ENCODE measurements around the gene CES2.

CES2 gene

DNA sequence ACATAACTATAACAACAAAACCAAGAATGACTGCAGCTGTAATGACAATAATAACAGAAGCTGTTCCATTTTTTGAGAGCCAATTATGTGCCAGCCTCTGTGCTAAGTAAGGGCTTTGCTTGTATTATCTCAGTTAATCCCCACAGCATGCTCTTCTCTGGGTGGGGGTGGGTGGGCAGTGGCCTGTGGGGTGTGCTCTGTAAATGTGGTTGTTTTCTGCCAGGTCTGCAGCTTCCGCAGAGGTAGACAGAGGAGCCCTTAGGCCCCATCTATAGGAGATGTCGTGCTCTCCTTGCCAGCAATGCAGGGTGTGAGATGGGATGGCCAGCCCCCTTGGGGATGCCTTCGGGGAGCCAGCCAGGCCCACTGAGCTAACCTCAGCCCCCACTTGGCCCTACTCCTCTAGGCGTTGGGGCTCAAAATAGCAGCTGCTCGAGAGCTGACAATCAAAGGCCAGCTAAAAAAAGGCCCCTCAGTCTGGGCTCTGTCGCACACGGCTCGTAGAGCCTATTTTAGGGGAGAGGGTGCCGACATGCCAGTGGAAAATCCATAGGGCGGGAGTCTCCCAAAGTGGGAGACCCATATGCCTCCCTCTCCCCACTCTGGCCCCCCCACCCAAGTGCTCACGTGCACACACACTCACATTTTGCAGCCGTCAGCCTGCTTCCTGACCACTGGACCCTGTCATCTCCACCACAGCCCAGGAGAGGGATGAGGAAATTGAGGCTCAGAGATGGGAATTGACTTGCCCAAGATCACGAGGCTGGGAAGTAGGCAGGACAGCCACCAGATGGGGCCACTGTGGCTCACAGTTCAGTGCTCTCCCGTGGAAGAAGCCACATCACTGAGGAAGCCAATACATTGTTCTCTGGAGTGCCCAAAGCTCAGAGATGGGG, 32.4 kb upstream of the CES2 start:
- DNase-seq (ENCODE audit: low spot score): no peak

DNA sequence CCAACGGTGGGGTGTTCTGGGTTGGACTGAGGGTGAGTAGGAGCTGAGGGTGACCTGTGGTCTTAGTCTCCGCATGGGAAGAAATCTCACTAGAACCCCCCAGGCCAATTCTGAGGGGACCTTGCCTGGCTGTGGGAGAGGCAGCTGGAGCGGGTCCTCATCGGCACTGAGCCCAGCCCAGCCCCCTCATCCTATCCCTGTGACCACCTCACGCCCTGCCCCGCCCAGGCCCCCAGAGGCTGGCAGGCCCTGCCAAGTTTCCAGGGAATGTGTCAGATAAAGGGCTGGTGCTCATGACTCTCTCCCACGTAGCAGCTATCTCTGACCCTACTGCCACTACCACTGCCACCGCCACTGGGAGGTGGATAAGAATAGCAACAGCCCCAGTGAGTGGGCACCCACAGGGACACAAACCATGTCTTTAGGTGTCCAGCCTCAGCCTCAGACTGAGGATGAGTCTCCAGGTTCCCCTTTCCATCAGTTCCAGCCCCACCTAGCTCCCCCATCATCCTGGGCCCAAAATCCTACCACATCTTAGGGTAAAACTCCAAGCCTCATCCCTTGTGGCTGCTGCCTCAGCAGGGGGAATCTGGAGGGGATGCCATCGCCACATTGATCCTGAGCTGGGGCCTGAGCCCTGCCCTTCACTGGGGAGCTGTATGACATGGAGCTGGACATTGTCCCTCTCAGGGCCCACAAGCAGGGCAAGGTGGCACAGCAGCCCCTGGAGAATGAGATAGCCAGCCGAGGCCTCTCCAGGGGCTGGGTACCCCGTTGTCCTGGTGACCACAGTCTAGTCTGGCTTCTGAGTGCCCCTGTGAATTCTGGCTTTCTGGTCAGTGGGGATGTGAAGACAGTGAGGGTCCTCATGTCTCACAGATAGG, 31.5 kb upstream of the CES2 start:
- no peak for DNase-seq (ENCODE audit: low spot score)

DNA sequence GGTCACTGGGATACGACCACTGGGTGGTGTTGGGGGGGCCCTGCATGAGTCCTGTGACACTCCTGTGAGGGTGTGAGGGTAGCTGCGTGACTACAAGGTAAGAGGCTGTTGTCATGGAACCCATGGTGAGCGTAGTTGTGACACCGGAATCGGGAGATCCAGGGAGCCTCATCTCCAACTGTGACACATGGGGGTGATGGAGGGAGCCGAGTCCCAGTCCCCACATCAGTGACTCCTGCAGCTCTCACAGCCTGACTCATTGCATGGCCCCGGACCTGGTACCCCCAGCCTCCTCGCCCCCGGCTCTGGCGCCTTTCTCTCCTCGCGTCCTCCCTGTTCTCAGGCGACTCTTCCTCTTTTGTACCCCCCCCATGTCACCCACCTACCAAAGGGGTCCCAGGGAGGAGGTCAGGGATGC, 30.9 kb upstream of the CES2 start:
- DNase-seq (ENCODE audit: low spot score): no peak

DNA sequence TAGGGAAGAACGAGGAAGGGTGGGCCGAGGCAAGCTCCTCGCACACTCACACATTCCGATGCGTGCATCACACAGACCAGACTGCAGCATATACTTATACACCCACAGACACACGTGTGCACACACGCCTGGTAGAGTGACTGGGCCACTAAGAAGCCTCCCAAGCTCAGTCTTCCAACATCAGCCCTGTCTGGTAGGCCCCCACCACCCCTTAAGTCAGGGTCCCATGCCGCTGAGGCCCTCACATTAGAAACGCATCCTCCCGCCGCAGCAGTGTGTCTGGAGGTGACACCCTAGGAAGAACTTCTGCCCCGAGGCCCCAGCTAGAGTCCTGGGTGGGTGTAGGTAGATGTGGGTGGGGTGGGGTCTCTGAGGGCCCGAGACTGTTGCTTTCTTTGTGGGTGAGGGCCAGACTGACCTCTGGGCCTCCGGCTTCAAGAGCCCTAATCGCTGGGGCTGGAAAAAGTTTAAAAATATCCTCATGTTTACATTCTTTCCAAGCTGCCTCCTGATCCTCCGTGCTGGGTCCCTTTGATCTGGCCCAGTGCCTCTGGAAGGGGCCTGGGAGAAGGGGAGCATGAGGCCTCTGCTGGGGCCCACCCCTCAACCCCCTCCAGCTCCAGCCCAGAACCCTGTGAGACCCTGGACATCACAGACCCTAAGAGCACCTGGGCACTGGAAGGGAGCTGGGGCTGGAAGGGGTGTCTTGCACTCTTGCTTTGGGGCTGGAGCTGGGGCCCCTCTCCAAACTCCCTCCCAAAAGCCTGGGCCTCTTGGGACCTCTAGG, 30.3 kb upstream of the CES2 start:
- no peak for DNase-seq (ENCODE audit: low spot score)

DNA sequence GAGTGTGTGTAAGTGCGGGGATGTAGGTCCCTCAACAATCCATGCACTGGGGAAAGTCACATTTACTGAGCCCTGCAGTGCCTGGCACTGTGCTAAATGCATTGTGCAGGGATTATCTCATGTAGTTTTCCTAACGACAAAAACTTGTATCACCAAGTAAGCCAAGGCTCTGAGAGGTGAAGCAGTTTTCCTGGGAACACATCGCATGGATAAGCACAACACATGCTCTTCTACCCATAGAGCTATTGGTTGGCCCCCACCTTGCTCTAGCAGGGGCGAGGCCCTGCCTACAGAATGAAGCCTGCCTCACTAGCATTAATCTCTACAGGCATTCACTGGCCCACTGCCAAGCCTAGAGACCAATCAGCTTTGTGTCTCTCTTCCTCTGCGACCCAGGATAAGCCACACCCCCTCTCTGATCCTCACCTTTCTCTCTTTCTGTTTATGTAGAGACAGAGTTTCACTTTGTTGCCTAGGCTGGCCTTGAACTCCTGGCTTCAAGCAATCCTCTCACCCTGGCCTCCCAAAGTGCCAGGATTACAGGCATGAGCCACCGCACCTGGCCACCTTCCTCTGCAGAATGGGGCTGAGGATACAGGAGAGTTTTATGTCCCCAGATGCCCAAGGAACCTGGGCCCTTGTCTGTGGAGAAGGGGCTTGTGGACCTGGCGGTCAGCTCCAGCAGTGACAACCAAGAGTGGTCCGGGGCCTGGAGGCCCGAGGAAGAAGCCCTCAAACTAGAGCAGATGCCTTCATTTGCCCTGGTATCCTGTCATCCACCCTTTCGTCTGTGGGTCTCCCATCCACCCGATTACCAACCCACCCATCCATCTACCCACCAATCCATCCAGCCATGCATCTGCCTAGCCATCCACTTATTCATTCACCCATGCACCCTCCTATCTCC, 29.4 kb upstream of the CES2 start:
- DNase-seq (ENCODE audit: low spot score): no peak

DNA sequence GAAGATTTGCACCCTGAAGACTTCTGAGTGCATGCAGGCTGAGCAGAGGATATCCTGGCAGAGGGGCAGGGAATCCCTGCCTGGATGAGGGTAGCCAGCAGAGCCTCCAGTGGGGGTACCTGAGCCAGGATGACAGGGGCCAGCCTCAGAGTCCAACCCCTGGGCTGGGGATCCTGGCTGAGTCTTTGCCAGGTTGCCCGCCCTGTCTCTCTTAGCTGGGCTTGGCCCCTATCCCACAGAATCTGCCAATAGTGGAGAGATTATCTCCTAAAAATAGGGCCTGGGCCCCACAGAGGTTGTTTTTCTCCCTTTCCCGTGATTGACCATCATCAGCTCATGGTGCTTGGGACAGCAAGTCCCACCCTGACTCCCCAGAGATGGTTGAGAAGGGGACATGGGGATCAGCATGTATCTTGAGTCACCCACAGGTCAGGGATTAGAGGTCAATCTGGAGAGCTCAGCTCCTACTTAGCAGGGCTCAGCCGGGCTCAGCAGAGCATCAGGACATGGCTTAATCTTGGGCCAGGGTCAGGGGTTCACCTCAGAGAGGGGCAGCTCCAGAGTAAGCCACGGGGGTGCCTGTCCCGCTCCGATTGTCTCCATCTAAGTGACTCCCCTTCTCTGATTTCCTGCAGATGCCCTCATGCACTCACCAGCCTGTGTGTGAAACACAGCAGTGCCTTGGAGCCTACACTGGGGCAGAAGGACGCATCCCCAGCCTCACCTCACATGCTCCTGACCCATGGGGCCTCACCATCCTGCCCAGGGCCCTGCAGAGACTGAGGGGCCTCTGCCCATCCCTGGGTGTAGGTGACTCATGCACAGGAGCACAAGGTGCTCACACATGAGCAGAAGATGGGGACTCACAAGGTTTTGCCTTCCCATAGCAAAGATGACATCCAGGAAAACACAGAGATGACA, 28.1 kb upstream of the CES2 start:
- DNase-seq (ENCODE audit: low spot score): no peak

DNA sequence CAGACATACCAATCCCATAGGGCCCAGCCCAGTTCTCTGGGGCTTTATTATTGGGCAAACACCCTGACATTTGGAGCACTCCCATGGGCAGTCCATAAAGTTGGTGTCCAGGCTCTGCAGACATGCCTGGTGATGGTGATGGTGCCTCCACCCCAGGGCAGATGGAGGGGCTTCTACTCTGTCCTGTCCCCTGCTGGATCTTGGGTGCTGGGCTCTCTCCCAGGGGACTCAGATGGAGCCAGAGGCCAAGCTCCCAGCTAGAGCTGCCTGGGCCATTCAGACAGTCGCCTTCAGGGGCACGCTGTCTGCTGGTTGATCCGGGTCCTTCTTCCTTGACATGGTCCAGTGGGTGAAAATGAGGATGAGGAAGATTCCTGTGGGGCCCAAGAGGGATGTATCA, 27.2 kb upstream of the CES2 start:
- DNase-seq (ENCODE audit: low spot score): no peak

DNA sequence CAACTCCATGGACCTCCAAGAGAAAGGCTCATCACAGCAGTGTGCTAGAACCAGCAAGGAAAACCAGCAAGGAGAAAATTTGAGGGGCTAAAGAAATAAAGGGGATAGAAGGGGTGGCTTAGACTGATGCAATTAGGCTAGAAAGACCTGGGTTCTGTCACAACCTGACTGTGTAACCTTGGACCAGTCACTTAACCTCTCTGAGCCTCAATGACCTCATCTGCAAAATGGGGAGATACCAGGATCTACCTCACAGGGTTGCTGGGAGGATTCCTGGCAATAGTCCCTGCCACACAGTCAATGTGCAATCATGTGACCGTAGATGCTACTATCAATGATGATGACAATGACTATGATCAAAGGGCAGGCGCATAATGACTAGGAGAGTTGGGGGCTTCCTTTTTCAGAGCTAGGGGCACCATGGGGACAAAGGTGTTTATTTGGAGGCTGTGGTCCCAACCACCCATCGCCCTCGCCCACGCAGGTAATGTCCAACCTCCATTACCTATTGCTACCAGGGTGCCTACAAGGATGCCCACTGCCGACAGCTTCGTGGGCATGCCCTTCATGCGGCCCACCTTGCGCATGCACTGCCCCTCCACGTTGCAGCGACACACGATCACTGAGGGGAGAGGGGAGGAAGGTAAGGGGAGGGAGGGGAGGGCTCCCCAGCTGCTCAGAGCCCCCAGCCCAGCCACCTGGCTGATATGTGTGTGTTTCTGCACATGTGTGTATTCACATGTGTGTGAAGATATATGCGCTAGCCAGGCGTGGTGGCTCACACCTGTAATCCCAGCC, 26.4 kb upstream of the CES2 start:
- DNase-seq (ENCODE audit: low spot score): no peak

DNA sequence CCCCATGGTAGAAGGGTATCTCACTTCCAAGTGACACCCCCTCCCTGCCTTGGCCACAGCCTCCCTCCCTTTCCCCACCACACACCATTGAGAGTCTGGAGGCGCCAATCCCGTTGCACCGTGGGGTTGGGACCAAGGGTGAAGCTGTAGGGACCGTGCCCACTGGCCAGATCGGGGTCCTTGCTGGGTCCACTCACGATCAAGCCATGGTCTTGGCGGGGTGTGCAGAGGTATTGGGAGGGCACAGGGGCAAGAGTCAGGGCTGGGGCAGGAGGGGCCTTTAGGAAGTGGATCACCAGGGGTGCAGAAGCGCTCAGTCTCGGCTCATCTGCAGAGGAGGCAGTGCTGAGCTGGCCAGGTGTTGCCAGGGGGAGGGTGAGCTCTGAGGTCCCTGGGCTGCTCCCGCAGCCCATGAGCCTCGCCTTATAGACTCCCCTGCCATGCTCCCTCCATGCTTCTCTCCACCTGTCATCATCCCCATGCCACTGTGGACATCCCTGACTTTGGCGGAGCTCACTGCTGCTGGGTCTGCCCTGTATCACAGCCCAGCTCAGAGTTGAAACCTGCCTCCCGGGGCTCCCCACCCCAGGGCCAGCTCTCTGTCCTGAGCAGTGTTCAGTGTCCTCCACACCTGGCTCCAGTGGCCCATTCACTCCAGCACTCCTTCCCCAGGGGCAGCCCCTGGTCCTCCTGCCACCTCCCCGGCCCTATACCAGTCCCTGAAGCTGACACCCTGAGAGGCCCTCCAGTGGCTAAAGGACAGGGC, 25.0 kb upstream of the CES2 start:
- no peak for DNase-seq (ENCODE audit: low spot score)

DNA sequence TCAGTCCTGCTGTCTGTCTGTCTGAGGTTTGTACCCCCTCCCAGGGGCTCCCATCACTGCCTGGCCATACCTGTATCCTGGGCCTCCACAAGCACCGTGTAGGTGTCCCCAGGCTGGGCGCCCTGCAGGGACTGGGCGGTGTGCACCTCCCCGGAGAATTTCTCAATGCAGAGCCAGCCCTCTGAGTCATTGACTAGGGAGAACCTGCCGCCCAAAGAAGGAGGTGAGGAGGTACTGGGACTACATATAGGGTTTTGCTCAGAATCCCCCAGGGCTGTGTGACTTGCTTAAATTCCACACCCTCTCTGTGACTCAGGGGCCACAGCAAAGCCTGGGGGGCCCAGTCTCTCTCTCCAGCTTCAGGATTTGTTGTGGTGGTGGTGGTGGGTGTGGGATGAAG, 24.2 kb upstream of the CES2 start:
- DNase-seq (ENCODE audit: low spot score): no peak

DNA sequence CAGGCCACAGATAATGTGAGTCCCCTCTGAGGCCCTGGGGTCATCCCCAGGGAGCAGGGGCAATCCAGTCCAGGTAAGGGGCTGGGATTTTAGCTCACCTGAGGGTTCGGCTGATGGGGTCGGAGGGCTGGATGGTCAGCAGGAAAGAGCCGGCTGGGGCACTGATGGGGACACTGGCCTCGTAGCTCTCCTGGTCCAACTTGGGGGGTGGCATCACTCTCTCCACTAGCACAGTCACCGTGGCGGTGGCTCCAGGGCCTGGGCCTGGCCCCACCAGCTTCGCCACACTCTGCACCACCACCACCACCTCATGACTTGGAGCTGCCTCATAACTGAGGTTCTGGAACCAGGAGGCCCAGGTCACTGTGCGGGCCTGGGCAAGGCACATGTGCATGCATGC, 23.5 kb upstream of the CES2 start:
- DNase-seq (ENCODE audit: low spot score): no peak

DNA sequence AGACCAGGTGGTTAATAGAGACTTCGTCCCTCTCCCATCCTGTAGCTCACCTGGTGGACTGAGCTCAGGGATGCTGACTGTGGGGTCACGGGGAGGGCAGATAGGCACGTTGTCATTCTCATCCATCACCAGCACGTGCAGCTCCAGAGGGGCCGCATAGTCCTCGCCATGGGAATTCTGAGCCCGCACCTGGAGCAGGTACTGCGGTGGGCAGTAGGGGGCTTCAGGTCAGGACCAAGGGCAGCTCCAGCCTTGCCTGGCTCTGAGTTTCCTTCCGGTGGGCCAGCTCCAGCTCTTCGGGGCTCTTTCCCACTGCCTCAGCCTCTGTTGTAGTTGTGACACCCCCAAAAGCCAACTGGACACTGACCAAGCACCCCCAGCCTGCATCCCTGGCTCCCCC, 22.2 kb upstream of the CES2 start:
- DNase-seq (ENCODE audit: low spot score): no peak

DNA sequence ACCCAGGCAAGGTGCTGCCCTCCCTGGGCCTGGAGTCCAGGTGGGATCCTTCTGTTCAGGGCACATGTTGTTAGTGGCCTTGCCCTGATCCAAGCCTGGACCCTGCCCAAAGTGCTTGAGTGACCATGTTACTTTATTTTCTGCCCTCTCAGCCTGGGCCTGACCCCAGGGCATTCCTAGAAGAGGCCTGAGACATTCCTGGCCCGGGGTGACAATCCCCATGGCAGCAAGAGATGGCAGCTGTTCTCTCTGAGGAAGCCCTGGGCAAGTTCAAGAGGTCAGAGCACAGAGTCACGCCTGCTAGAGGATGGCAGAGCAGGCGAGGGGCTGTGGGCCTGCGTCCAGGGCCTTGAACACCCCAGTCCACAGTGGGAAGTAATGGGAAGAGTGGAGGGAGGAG, 21.6 kb upstream of the CES2 start:
- DNase-seq (ENCODE audit: low spot score): no peak

DNA sequence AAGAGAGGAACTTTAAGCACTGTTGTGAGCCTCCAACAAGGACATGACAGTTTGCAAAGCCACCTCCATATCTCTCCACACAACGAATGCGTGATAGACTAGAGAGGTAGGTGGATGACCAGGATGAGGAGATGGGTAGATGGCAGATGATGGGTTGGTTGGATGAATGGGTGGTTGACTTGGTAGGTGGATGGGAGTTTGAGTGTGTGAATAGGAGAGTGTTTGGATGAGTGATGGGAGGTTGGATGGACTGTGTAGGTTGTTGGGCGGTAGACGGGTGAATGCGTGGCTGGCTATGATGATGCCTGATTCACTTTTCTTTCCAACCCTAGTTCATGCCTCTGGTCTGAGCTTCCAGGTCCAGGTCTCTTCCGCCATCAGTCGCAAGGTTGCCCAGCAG, 20.8 kb upstream of the CES2 start:
- no peak for DNase-seq (ENCODE audit: low spot score)

DNA sequence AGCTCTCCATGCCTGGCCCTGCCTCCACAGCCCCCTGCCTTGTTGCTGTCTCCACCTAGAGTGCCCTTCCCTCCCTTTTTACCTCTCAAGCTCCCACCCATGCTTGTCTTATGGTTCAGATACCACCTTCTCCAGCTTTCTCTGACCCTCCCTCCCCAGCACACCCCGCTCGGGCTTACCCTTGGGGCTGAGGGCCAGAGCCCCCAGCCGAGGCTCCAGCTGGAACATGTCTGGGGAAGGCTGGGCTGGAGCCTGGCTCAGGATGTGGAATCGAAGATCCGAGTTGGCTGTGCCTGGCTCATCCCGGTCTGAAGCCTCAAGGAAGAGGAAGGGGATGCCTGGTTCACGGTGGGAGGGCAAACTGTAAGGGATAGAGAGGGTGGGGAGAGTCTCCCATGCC, 20.3 kb upstream of the CES2 start:
- no peak for DNase-seq (ENCODE audit: low spot score)

DNA sequence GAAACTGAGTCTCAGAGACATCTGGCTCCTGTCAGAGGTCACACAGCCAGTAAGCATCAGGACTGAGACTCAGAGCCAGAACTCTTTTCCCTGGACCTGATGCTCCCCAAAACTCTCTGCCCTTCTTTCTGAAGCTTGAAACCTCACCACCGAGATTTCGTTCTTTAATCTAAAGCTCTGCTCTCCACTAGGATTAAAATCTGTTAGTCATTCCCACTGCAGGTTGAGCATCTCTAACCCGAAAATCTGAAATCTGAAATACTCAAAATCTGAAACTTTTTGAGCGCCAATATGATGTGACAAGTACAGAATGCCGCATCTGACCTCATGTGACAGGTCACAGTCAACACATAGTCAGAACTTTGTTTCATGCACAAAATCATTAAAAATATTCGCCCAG, 18.8 kb upstream of the CES2 start:
- DNase-seq (ENCODE audit: low spot score): no peak

DNA sequence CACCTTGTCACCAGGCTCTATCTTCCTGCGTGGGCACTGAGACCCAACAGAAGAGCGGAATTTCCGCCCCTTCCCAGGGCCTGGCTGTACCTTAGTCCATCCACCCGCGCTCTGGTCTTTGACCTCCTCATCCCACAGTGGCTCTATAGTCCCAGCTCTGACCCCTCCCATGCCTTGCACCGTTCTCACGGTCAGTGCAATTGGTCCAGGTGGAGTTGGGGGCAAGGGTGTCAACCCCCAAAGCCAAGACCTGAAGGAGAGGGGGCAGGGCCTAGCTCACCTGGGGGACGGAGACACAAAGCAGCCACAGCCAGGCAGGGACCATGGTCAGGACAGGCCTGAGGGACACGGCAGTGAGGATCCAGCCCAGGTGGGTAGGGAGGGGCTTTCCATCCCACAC, 17.6 kb upstream of the CES2 start:
- no peak for DNase-seq (ENCODE audit: low spot score)

DNA sequence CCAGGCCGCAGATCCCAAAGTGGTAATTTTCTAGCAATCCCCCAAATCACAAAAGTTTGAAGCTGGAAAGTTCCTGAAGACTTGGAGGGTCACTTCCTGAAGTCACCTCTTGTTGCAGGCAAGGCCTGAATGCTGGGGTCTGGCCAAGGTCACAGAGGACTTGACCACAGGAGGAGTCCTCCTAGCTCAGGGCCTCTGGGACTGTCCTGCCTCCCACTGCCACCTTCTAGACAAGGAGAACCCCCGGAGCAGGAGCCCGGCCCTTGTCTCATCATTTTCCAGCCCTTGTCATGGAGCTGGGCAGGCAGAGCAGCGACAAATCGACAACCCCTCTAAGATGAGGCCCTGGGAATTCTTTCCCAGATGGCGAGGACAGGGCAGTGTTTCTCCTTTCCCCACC, 17.0 kb upstream of the CES2 start:
- no peak for DNase-seq (ENCODE audit: low spot score)
